HG03432 (cell line): ENCODE data around the gene MEIOC.
"Not testable (repeated sequence)": the region's sequence is repeated elsewhere in the genome, so short reads cannot be mapped to it uniquely, and the experiment has no call there.

Source experiments
- ATAC-seq: cut with Tn5 transposase; IDR thresholded peaks from one replicate; pipeline ENCODE4 v1.9.1; 2021; ENCODE audit warnings: mild to moderate bottlenecking, moderate library complexity; ENCODE audit not compliant: unreplicated experiment

The MEIOC gene

GRCh38 chr17:44655983-44656710, at the start of gene MEIOC:
Gene MEIOC, plus strand, starts transcription at chr17:44656468. Its CDS starts 146 bp downstream, at chr17:44656614.
- ATAC-seq = no peak

GRCh38 chr17:44606658-44607057, 49.6 kb upstream of the MEIOC start:
- ATAC-seq = no peak

DNA sequence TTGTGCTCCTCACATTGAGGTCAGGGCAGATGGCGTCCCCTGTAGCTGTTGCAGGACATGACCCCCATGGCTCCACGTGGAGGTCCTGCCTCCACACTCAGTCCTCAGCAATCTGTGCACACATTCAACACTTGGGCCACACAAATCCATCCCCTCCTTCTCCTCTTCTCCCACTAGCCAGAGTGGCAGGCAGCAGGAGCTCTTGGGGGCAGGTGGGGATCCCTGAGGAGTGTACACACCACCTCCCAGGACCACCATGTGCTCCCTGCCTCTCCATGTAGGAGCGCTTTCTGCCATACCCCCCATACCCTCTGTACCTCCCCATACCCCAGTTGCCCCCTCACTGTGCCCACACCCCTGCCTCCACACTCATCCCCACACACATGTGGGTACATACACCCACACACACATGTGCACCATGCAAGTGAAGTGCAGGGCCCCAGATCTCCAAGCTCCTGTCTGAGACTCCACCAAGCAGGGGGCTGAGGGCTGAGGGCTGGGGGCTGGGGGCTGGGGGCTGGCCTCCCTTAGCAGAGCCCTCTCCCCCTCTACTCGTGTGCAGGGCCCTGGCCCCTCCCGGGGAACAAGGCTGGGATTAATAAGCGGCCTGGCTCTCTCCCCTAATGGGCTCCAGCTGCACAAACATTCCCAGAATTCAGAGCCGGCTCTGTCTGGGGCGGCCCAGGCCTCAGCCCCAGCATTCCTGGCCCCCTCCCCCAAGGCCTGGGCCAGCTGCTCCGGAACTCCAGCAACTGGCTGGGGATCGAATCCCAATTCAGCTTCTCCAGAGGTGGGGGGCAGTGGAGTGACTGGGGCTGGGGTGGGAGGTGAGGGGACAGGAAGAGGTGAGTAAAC, 48.2 kb upstream of the MEIOC start:
- ATAC-seq = no peak

GRCh38 chr17:44608727-44609435, 47.4 kb upstream of the MEIOC start:
- ATAC-seq = no peak

- ATAC-seq = no peak
These were observed 45.9 kb upstream of the MEIOC start for GRCh38 chr17:44610331-44610730.

GRCh38 chr17:44610871-44611270, 45.4 kb upstream of the MEIOC start:
- ATAC-seq = no peak

GRCh38 chr17:44614862-44615261, 41.4 kb upstream of the MEIOC start:
- no peak for ATAC-seq

DNA sequence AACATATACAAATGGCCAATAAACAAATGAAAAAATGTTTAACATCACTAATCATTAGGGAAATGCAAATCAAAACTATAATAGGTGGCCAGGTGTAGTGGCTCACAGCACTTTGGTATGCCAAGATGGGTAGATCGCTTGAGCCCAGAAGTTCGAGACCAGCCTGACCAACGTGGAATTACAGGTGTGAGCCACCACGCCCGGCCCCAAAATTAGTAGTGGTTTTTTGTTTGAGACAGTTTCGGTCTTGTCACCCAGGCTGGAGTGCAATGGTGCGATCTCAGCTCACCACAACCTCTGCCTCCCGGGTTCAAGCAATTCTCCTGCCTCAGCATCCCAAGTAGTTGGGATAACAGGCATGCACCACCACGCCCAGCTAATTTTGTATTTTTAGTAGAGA, 37.6 kb upstream of the MEIOC start:
- not testable (repeated sequence) for ATAC-seq

DNA sequence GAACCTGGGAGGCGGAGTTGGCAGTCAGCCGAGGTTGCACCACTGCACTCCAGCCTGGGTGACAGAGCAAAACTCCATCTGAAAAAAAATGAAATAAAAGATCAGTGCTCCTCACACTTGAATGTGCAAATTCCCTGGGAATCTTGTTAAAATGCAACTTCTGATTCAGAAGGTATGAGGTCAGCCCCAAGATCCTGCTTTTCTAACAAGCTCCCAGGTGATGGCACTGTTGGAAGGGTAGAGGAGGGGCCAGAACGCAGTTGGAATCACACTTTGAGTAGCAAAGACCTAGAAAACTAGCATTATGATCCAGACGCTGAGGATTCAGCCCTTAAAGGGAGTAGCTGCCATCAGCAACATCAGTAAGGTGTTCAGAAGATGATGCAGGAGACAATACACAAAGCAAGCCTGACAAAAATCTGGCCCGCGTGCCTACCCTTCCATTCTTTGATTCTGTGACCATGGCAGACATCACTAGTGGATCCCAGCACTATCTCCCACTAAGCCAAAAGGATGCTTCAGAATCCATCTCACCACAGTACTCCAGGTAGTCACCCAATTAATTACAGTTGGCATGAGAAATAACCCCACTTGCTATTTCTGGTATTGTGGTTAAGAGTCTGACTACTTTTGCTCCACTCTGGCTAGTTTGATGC, 33.1 kb upstream of the MEIOC start:
- ATAC-seq = no peak

DNA sequence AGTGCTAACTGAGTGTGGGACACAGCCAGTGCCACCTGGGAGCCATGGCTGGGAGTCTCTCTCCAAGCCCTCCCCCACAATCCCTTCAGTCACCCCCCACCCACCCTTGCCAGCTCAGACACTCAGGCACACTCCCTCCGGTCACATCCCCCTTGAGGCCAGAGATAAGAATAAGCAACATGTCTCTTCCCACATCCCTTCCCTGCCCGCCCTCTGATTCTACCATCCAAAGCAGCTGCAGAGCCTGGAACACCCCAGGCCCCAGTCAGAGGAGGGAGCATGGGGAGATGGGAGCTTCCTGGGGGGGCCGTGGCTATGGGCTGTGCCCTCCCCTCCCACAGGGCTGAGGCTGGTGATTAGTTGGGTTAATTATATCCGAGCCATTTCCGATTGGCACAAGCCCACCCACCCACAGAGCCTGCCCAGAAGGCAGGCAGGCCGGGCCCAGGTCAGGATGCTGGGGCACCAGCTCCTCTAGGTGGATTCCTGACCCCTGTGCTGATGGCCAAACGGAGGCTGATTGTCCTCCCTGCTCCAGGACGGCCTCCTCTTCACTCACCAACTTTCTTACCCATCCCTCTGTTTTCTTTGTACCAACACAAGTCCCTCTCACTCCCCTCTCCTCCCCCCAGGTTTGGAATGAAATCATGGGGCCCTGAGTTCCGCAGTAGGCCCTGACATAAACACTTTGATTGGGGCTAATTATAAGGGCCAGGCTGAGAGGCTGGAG, 28.6 kb upstream of the MEIOC start:
- ATAC-seq = no peak

DNA sequence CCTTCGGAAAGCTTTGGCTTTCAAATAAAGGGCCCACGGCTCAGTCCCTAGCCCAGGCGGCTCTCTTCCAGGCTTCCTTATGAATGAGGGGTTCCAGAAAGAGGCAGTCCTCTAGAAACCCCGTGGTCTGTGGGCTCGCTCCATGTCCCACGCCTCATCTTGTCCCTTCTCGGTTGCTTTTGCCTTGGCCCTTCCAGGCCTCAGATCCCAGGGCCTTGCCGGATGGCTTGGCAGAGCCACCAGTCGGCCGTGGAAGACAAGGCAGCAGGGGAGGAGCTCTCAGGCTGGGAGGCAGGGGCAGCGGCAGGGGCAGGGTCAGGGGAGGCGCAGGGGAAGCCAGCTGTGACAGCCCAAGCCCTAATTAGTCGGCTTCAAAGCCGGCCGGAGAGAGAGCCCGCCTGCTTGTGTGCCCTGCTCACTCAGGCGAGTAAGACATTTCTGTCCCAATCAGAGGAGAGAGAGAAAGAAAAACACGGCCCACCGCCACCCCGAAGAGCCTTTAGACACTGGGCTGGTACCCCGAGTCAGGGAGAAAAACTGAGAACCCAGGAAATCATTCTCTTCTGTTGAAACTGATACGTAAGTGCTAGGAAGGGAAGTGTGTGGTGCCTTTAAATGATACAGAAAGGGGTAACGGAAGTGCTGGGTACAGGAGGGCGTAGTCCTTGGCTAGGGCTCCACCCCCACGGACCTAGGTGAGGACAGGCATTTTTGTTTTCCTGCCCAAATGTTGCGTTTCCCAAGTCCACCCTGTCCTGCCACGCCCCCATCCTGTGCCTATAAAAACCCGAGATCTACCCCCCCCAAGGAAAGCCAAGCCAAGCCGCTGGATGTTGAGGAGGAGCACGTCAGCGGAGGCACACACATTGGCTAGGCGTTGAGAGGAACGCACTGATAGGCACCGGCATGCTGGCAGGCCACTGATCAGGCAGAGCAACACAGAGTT, 27.8 kb upstream of the MEIOC start:
- no peak for ATAC-seq

- ATAC-seq = no peak
These were observed 27.0 kb upstream of the MEIOC start for GRCh38 chr17:44629314-44629713.

- no peak for ATAC-seq
These were observed 25.6 kb upstream of the MEIOC start for GRCh38 chr17:44630703-44631102.

DNA sequence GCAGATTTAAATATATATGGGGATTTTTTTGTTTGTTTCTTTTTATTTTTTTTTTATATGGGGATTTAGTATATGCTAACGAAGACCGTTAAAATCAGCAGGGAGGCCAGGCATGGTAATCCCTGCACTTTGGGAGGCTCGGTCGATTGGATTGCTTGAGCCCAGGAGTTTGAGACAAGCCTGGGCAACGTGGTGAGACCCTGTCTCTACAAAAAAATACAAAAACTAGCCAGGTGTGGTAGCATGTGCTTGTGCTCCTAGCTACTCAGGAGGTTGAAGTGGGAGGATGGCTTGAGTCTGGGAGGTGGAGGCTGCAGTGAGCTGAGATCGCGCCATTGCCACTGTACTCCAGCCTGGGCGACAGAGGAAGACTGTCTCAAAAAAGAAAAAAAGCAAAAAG, 22.3 kb upstream of the MEIOC start:
- ATAC-seq = no peak

DNA sequence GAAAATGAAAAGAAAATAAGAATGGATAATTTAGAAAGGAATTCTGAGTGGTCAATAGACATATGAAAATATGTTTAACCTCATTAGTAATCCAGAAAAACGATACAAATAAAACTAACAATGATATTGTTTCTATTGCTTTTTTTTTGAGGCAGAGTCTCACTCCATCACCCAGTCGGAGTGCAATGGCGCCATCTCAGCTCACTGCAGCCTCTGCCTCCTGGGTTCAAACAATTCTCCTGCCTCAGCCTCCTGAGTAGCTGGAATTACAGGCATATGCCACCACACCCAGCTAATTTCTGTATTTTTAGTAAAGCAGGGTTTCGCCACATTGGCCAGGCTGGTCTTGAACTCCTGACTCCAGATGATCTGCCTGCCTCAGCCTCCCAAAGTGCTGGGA, 21.9 kb upstream of the MEIOC start:
- ATAC-seq = not testable (repeated sequence)

- no peak for ATAC-seq
These were observed 19.7 kb upstream of the MEIOC start for GRCh38 chr17:44636562-44636961.

- ATAC-seq = no peak
These were observed 19.2 kb upstream of the MEIOC start for GRCh38 chr17:44637066-44637465.

DNA sequence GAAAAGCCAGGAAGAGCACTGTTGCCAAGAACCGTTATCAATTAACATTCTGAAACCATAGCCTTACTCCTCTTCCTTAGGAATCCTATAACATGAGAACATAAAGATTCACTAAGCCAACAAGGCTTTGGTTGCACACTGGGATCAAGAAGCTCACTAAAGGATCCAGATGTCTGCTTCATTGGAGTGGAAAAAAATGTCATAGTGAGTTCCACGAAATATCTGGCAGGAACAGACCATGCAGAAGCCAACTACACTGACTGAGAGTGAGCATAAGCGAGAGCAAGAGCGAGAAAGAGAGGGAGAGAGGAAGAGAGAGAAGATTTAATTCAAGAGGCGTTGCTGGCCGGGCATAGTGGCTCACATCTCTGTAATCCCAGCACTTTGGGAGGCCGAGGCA, 13.4 kb upstream of the MEIOC start:
- ATAC-seq = no peak

- ATAC-seq = no peak
These were observed 10.9 kb upstream of the MEIOC start for GRCh38 chr17:44645341-44645740.
